NCI-H2107 treated with DMSO at 0.1 percent for 48 hours (cell line): ENCODE results near the gene KRCC1.
"Not testable (repeated sequence)": the region's sequence is repeated elsewhere in the genome, so short reads cannot be mapped to it uniquely, and the experiment has no call there.

Source experiments
- DNase-seq: peaks from one replicate; lab custom pipeline; 2025; ENCODE audit not compliant: unreplicated experiment; lab: John Stamatoyannopoulos, UW

KRCC1 gene

DNA sequence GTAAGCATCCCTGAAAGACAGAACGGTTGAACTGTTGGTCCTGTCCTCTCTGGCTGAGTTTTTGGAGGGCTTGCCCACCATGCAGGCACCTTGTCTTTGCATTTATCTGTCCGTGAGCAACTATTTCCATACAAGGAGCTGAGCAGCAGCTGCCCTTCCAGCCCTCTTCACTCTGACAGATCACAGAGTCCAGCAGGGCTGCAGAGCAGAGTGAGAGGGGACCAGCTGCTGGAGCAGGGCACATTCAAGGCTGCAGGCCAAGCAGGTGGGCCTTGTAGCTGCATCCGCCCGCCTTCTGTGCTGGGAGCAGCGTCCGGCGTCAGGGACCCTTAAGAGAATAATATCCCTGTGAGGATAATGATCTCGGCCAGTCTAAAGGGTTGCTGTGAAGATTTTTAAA, 21.5 kb upstream of the KRCC1 start:
- no peak for DNase-seq

DNA sequence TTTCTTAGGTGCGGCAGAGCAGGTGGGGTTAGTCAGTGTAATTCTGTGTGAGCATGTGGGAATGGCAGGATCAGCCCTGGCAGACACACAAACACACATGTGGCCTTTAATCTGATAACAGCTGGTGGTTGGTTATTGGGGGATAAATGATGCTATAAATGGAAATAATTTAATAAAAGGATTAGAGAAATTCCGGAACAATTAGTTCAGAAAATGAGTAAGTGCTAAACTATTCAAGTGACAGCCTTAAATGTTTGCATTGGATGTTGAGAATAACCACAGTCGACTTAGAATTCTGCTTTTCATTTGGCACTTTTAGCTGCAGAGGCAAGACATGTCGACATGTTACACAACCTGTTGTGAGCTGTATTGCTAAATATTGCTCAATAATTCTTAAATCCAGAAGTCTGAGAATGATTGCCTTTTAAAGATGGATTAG, 19.3 kb upstream of the KRCC1 start:
- DNase-seq: no peak

DNA sequence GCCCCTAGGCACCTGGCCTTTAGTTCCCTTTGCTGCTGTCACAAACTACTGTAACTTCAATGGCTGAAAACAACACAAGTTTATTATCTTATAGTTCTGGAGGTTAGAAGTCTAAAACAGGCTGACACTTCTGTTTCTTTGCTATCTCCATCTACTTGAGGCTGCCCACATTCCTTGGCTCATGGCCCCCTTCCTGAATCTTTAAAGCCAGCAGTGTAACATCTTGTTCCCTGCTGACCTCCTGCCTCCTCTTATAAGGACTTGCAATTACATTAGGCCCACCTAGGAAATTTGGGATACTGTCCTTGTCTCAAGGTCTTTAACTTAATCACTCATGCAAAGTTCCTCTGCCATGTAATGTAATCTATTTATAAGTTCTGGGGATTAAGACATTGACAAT, 18.6 kb upstream of the KRCC1 start:
- DNase-seq: no peak

DNA sequence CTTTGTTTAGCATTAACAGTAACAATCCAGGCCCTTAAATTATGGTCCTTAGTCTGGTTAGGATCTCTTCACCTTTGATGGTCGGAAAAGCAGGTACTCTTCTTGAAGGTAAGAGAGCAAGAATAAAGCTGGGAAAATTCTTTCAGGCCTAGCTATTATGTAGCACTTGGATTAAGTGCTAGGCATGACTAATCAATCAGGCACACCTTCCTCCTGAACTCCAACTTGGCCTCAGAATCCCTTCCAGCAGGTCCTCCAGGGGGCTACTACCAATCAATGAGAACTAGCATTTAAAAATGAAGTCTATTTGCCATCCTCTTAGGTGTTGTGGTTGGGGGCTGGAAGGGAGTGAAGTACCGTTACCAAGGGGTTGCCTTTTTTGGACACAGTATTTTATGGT, 15.8 kb upstream of the KRCC1 start:
- no peak for DNase-seq

DNA sequence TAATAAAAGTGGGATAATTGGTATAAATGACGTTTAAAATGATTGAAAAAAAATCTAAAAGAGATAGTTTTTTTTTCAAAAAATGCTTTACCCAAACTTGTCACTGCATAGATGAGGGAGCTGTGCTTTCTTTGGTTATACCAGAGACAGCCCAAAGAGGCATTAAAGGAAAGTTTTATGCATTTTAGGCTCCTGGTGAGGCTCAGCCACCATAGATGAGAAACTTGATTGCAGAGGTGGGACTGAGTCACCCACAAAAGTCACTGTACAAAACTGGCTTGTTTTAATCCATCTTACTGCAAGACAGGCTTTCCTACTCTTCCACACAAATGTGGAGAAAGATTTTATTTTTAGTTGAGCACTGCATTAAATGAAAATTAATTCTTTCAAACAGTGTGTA, 14.5 kb upstream of the KRCC1 start:
- DNase-seq: no peak

DNA sequence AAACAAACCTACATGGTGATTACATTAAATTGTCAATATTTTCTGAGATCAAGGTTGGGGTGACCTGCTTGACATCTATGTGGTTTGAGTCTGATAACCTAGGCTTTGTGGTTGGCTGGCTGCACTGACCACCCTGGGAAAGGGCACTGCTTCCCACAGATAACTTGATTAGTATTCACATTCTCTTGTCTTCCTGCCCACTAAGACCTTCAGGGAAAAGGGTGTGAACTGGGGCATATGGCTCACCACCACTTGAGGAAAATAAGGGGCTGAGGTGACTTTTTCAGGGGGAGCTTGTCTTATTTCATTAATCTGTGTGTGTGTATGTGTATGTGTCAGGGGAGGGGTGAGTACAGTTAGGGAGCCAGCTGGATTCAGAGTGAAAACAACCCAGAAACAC, 13.5 kb upstream of the KRCC1 start:
- DNase-seq: no peak

DNA sequence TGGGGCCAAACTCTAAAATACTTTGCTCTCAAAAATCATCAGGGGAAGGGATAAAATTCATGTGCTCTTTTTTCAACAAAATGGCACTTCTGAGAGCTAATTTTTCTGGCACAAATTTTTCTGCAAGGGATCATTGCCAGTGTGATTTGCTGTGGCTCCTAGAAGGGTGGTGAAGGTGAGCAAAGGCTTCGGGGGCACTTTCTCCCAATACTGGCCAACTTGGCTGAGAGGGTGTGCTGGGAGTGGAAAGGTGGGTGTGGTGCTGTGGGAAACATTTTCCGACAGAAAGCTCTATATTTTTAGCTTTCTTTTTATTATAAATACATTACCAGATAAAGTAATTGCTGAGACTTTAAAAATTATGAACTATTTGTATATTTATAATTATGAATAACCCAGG, 12.5 kb upstream of the KRCC1 start:
- no peak for DNase-seq

DNA sequence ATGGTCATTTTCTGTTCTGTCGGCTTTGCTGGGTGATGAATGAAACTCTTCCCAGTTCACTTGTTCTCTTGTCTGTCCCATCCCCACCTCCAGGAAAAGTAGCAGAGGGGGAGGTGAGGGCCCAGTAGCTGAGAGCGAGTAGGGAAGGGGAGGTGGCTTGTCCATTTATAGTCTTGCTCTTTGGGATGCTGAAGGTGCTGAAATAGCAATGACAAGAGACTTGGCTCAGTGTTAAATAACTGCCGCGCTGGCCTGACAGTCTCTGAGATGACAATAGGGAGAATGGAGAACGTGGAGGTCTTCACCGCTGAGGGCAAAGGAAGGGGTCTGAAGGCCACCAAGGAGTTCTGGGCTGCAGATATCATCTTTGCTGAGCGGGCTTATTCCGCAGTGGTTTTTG, 12.0 kb upstream of the KRCC1 start, which contains the start of gene SMYD1:
TSS of gene SMYD1 (plus strand) at position 228 of the 400 bp plus-strand sequence. CDS start at position 268, 40 bp downstream.
- DNase-seq: no peak

DNA sequence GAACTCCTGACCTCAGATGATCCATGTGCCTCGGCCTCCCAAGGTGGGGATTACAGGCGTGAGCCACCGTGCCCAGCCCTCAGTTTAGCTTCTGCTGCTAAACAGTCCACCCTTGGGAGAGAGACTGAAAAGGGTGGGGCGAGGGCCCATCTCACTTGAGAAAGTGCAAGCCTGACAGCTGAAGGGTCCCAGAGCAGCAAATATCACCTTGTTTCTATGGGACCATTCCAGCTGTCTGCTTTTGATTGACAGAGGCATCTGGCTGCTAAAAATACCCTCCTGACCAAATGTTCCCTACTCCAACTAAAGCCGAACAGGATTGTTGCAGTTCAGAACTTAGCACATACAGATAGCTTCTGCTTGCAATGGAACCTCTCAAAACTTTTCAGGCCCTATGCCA, 11.6 kb upstream of the KRCC1 start:
- no peak for DNase-seq

DNA sequence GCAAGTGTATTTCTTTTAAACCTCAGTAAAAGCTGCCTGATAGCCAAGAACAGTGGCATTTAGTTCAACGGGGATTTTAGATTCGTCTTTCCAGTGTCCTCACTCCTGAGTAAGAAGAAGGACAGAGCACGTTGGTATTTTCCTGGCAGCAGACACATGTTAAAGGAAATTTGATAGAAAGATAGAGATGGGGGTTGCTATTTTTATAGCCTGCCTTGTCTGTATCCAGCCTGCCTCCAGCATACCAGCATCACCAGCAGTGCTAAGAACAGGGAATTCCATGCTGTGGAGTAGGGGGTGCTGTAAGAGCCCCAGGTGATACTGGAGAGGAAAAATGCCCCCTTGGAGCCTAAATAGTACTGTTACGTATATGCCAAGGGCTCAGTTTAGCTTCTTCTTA, 11.0 kb upstream of the KRCC1 start:
- DNase-seq: no peak

DNA sequence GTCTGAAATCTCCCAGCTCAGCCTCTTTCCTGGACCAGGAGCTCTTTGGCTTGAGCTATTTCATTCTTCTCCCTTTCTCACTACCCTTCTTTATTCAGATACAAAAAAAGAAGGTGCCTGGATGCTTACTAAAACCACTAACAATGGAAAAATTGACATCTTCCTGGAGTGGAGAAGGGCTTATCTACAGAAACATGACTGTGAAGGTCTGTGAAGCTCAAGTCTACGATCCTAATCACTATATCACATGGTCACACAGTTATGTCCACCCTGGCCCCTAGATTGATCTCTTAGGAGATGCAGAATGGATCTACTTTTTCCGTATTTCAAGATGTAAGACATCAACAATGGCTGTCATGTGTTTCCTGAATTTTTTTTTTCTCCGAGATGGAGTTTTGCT, 5.7 kb upstream of the KRCC1 start:
- DNase-seq: no peak

DNA sequence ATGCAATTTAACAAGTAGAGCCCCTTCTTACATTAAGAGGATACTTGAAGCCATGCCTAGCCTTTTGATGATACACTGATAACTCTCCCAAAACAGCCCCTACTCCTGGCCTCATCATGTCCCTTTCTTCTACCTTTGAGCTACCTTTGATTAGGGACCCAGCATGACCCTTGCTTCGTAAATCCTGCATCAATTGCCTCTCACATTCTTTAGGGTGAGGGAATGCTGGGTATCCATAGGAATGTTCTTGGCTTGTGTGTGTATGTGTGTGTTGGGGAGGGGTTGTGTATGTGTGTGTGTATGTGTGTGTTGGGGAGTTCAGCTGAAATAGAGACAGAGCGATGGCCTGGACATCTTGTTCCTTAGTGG, 5.3 kb upstream of the KRCC1 start:
- DNase-seq: no peak

DNA sequence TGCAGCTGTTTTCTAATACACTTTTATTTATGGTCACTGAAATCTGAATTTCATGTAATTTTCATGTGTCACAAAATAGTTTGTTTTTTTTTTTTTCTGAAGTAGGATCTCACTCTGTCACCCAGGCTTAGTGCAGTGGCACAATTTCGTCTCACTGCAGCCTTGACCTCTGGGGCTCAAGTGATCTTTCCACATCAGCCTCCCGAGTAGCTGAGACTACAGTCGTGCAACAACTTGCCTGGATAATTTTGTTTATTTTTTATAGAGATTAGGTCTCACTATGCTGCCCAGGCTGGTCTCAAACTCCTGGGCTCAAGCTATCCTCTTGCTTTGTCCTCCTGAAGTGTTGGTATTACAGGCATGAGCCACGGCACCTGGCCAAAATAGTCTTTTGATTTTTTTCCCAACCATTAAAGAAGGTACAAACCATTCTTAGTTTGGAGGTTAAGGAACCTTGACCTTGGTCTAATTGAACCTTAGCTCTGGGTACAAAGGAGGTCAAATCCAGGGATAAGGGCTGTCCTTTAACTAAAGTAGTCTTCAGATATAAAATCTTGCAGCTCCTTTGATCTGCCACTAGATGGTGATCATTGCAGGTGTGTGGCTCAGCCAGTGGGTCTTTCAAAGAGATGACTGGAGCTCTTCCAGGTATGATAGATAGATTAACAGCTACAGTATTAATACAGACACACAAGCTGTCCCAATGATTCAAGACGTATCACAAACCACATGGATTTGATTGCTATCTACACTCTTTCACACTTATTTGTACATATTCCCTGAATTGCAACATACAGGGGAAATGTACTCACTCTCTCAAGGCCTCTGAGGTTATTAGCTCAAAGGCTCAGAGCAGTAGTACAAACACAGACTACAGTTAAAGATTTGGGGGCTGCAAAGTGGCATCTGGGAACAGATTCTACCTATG, 4.7 kb upstream of the KRCC1 start:
- peak; percentile 82 for DNase-seq

DNA sequence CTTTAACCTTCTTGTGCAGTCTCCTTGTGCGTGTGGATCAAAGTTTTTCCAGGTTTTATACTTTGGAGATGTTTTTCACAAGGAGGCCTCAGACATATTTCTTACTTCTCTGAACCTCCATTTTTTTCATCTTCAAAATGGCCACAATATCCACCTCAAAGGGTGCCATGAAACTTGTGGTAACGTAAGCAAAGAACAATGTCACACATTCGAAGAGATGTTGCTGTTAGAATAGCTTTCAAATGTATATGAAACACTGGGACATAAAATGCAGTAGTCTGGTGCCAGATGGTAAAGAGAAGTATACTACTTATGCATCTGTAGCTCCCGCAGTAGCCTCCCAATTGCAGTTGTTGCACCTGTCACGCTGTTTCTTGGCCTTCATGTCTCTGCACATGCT, 2.6 kb upstream of the KRCC1 start:
- DNase-seq: no peak

DNA sequence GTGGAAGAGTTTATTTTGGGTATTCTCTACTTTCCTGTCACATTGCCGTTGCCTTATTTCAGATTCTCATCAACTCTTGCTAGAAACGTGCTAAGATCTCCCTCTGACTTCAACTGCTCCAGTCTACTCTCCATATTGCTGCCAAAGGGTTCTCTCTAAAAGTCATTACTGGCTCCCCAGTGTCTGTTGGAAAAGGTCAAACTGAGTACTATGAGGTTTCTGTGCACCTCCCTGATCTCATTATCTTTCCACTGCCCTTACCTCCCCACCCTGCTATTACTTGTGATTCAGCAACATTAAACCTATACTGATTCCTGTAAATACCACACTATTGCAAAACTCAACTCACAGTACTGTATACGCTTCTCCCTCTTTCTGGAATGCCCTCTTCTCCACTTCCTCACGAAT, 1.9 kb upstream of the KRCC1 start:
- DNase-seq: no peak

DNA sequence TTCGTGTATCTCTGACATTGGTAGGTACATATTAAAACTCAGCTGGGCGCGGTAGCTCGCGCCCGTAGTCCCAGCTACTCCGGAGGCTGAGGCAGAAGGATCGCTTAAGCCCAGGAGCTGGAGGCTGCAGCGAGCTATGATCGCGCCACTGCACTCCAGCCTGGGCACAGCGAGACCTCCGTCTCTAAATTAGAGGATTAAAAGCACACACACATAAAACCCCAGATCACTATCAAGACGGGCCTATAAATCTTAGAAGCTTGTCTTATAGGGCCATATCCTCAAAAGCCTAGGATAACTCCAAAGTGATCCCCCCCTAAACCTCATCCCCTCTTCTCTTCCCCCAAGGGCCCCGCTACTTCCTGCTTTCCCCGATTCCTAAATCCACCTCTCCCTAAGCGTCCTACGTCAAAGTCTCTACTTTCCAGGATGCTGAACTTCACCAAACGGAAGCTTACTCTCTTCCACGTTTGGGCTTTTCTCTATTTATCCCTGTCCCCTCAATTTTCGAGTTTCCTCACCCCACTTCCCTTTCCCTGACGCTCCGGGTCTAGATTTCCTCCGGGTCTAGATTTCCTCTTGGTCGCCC, 707 bp downstream of the KRCC1 start:
- DNase-seq: no peak

DNA sequence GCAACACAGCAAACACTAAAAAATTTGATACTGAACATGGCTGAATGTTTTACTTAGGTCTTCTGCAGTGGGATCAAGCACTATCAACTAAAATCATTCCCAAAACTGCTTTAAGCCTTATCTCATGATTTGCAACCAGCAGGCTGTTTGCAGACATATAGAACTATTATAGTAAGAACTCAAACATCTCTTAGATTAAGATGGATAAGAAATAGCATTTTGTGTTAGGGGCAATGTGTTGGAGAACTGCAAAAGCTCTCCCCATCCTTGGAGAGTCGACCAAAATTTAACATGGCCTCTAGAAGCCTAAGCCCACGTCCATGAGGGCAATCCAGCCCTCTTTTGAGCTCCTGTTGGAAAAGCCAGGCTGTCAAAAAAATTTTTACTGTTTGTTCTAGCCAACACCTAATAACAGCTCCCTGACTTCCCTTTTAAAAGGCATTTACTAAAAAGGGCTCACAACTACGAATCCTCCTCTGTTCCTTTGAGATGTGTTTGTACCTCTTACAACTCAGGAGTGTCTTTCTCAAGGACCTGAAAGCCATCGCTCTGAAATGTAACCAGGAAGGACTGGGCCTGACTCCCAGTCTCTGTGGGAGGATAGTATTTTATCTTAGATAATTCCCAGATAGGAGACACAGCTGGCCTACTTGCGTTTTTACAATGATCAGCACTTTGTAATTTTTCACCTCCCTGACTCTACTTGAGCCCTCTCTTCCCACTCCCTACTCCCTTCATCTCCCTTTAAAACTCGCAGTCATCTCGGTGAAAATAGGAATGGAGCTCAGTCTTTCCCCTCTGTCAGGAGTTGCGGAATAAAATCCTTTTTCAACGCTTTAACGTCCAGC, 1.4 kb downstream of the KRCC1 start:
- DNase-seq: no peak

DNA sequence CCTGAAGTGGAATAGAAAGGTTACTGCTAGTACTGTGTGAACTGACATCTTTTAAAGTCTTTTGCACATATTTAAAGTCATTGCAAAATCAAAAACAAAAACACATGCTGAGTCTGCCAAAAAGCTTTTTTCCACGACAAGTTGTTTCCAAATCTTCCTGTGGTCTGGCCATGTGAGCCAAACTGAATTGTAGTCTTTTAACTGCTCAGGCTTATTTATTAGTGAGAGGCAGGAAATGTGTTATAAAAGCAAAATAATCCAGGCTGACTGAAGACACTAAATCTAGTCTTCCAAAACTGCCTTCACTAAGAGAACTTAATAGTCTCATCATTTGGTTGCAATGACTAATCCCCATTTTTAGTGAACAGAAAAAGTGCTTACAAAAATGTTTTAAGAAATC, 2.3 kb downstream of the KRCC1 start:
- no peak for DNase-seq

DNA sequence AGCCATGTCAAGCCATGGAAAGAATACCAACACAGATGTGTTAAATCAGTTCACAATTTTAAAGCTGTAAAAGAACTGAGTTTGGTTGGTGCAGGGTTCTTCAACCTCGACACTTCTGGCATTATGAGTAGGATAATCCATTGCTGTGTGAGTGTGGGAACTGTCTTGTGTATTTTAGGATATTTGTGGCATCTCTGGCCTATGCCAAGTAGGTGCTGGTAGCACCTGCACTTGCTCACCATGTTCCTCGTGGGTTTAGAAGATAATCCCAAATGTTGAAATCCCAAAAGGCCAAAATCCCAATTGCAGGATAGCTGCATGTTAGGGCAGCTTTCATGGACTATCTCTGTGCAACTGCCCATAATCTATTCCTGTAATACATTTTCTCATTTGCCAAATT, 3.8 kb downstream of the KRCC1 start:
- no peak for DNase-seq

DNA sequence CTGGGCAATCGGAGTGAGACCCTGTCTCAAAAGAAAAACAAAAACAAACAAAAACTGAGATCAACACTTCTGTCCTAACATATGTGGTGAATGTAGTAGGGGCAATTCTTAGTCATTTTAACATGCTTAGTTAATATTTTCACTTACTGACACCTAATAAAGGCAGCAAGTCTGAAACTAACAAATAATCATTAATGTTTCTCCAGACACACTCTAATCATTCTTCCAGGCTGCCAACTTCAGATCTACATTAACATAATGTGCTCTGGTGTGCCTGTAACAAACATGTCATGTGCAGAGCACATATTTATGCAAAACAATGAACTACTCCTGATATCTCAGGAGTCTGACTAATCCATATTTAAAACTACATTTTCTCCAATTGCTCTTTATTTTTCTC, 6.0 kb downstream of the KRCC1 start:
- DNase-seq: no peak

DNA sequence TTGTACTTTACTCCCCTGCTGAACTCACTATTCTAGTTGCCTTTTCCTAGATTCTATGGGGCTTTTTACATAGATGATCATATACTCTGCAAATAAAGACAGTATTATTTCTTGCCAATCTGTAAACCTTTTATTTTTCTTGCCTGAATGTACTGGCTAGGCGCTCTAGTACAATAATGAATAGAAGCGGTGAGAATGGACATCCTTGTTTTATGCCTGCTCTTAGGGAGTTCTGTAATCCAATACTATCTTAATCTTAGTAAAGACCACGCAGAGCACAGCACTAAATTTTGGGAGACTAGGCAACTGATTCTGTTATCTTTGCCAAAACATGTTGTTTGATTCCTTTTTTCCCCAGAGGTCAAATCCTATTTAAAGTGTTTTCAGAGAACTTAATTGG, 7.0 kb downstream of the KRCC1 start:
- DNase-seq: no peak

DNA sequence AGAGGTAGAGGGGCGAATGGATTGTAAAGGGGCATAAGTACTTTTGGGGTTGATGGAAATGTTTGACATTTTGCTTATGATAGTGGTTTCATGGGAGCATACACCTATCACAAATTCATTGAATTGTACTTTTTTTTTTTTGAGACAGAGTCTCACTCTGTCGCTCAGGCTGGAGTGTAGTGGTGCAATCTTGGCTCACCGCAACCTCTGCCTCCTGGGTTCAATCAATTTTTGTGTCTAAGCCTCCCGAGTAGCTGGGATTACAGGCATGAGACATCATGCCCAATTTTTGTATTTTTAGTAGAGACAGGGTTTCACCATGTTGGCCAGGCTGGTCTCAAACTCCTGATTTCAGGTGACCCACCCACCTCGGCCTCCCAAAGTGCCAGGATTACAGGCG, 10.0 kb downstream of the KRCC1 start:
- not testable (repeated sequence) for DNase-seq
